SU-DHL-6 (cell line): ENCODE measurements around the gene BIRC7.

Experiments
- EZH2phosphoT487 ChIP-seq: fragments of 200-600 bp; sonication (generic), shearing (Covaris generic); conservative IDR thresholded peaks from 2 replicates; pipeline ENCODE4 v1.6.1; 2018; ENCODE audit warnings: mild to moderate bottlenecking, antibody characterized with exemption, low read length, moderate library complexity, mixed read lengths
- TF ChIP-seq, protein P1 (sequence below): fragments of 200-600 bp; sonication (generic); IDR thresholded peaks from one replicate; pipeline ENCODE4 v1.5.1; 2017; ENCODE audit warnings: antibody characterized with exemption, mild to moderate bottlenecking, low read length, moderate library complexity; ENCODE audit not compliant: insufficient read depth, poor library complexity, severe bottlenecking

DNA sequence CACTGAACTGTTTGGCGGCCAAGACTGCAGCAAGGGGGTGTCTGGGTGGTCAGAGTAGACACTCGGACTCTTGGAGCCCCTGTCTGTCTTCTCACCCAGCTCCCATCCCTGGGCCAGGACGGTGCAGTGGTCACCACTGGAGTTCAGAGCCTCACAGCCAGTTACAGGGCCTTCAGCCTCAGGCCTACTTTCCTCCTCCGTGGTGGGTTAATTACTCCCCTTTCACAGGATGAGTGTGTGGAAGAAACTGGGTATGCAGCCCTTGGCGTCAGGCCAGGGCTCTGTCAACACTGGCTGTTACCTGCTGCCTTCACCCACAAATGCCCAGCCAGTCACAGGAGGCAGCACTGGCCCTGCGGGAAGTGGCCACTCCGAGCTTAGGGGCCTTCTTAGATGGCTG is 18.0 kb upstream of the BIRC7 start:
- TF ChIP-seq, protein P1, sequence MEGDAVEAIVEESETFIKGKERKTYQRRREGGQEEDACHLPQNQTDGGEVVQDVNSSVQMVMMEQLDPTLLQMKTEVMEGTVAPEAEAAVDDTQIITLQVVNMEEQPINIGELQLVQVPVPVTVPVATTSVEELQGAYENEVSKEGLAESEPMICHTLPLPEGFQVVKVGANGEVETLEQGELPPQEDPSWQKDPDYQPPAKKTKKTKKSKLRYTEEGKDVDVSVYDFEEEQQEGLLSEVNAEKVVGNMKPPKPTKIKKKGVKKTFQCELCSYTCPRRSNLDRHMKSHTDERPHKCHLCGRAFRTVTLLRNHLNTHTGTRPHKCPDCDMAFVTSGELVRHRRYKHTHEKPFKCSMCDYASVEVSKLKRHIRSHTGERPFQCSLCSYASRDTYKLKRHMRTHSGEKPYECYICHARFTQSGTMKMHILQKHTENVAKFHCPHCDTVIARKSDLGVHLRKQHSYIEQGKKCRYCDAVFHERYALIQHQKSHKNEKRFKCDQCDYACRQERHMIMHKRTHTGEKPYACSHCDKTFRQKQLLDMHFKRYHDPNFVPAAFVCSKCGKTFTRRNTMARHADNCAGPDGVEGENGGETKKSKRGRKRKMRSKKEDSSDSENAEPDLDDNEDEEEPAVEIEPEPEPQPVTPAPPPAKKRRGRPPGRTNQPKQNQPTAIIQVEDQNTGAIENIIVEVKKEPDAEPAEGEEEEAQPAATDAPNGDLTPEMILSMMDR = no peak
- TF ChIP-seq EZH2phosphoT487 = no peak
